Activated T-cell treated with anti-CD3 and anti-CD28 coated beads, Interleukin-2, amount 50 U/mL, for 48 hours (primary cell): ENCODE data around the gene YJU2.

ENCODE experiments used
- DNase-seq, 2 experiments: peaks; one replicate each; pipeline ENCODE4 v3.0.0-alpha.2; 2020

Gene YJU2

GRCh38 chr19:4301590-4302242 is 54.8 kb downstream of the YJU2 start:
- DNase-seq = no peak

GRCh38 chr19:4302243-4302640 is 55.4 kb downstream of the YJU2 start, which contains the start of gene TMIGD2:
Gene TMIGD2 (minus strand): TSS chr19:4302389. CDS start chr19:4302385, 4 bp downstream.
- DNase-seq = peak in 1 of 2 experiments; percentile 42

- no peak for DNase-seq
Observed at GRCh38 chr19:4303819-4304537, 57.1 kb downstream of the YJU2 start.

GRCh38 chr19:4304538-4305256 is 57.8 kb downstream of the YJU2 start, which contains the start of gene FSD1:
Gene FSD1 (plus strand): TSS chr19:4304598. CDS start chr19:4304747, 149 bp downstream.
- peak; percentile 89 to 91 for DNase-seq

GRCh38 chr19:4305257-4305612 is 58.4 kb downstream of the YJU2 start:
- no peak for DNase-seq

- DNase-seq = no peak
Observed at GRCh38 chr19:4305659-4306058, 58.8 kb downstream of the YJU2 start.

GRCh38 chr19:4310247-4311121 is 63.6 kb downstream of the YJU2 start:
- peak; percentile 58 to 62 for DNase-seq

- DNase-seq = no peak
Observed at GRCh38 chr19:4313847-4314490, 67.1 kb downstream of the YJU2 start.

GRCh38 chr19:4316956-4317355 is 70.1 kb downstream of the YJU2 start:
- no peak for DNase-seq

- DNase-seq = no peak
Observed at GRCh38 chr19:4318460-4318859, 71.6 kb downstream of the YJU2 start.
